ENCODE results near the gene STIL. TPM values are rescaled to one million over a fixed set of nuclear protein-coding genes. Genes with fewer than 3 reads are reported as not detected.
A peak's percentile ranks its signal among the peaks of the same experiment; 100 is the strongest.
"Not testable (repeated sequence)": the region's sequence is repeated elsewhere in the genome, so short reads cannot be mapped to it uniquely, and the experiment has no call there.

The STIL gene
- total and polyA plus RNA-seq, 2 donors from 2014 or later = 0.28 to 2.5 TPM

GRCh38 chr1:47351305-47351704, 37.4 kb upstream of the STIL start:
- FAIRE-seq = no peak
- intact Hi-C loops (cut with DNase I) = no loop called here
- no peak for DNase-seq
- no peaks in the 10 kb centered on the region for H3K27me3 ChIP-seq (ENCODE audit: control insufficient read depth, insufficient read depth, low read length)
- no peak for TF ChIP-seq CTCF (IDR thresholded peaks at IDR 0.05; ENCODE audit: borderline replicate concordance, extremely low read depth, insufficient read depth)
- H3K9me3 ChIP-seq (ENCODE audit: control insufficient read depth in 2 of 3, insufficient read depth in 1 of 3, low read length in 3 of 3) = no peaks in the 10 kb centered on the region
- H3K4me3 ChIP-seq (ENCODE audit: low read length in 3 of 3) = no peak overlapping the region
- no peaks in the 10 kb centered on the region for H3K36me3 ChIP-seq (ENCODE audit: control insufficient read depth in 2 of 3, insufficient read depth in 3 of 3, low read length in 3 of 3)
- H3K4me1 ChIP-seq (ENCODE audit: control insufficient read depth in 2 of 3, insufficient read depth in 2 of 3, low read depth in 1 of 3, low read length in 3 of 3) = peaks cover 0 to 4% (median 0%) of the 10 kb centered on the region in 3 donors
- H3K9ac ChIP-seq (ENCODE audit: low read length in 3 of 3) = no peak overlapping the region
- H3K27ac ChIP-seq (ENCODE audit: low read depth in 2 of 2, low read length in 2 of 2) = no peak overlapping the region

- no peak for TF ChIP-seq CTCF (IDR thresholded peaks at IDR 0.05; ENCODE audit: borderline replicate concordance, extremely low read depth, insufficient read depth)
- no peak overlapping the region for H3K9ac ChIP-seq (ENCODE audit: low read length in 3 of 3)
- H3K4me1 ChIP-seq (ENCODE audit: control insufficient read depth in 2 of 3, insufficient read depth in 2 of 3, low read depth in 1 of 3, low read length in 3 of 3) = peaks cover 0 to 4% (median 0%) of the 10 kb centered on the region in 3 donors
- intact Hi-C loops (cut with DNase I) = no loop called here
- no peak for FAIRE-seq
- no peaks in the 10 kb centered on the region for H3K9me3 ChIP-seq (ENCODE audit: control insufficient read depth in 2 of 3, insufficient read depth in 1 of 3, low read length in 3 of 3)
- H3K27ac ChIP-seq (ENCODE audit: low read depth in 2 of 2, low read length in 2 of 2) = no peak overlapping the region
- no peaks in the 10 kb centered on the region for H3K36me3 ChIP-seq (ENCODE audit: control insufficient read depth in 2 of 3, insufficient read depth in 3 of 3, low read length in 3 of 3)
- H3K27me3 ChIP-seq (ENCODE audit: control insufficient read depth, insufficient read depth, low read length) = no peaks in the 10 kb centered on the region
- no peak overlapping the region for H3K4me3 ChIP-seq (ENCODE audit: low read length in 3 of 3)
- peak in 2 of 5 donors; percentile 33 to 43 for DNase-seq
These were observed 34.3 kb upstream of the STIL start for GRCh38 chr1:47348246-47348645.

GRCh38 chr1:47347735-47348134, 33.8 kb upstream of the STIL start:
- no peak for FAIRE-seq
- Histone ChIP-seq H3K4me3 (ENCODE audit: low read length in 3 of 3) (no peak overlapping the region), H3K9me3 (ENCODE audit: control insufficient read depth in 2 of 3, insufficient read depth in 1 of 3, low read length in 3 of 3) (no peaks in the 10 kb centered on the region), H3K4me1 (ENCODE audit: control insufficient read depth in 2 of 3, insufficient read depth in 2 of 3, low read depth in 1 of 3, low read length in 3 of 3) (peaks cover 0 to 4% (median 0%) of the 10 kb centered on the region in 3 donors), H3K27me3 (ENCODE audit: control insufficient read depth, insufficient read depth, low read length) (no peaks in the 10 kb centered on the region), H3K36me3 (ENCODE audit: control insufficient read depth in 2 of 3, insufficient read depth in 3 of 3, low read length in 3 of 3) (no peaks in the 10 kb centered on the region), H3K27ac (ENCODE audit: low read depth in 2 of 2, low read length in 2 of 2) (no peak overlapping the region), H3K9ac (ENCODE audit: low read length in 3 of 3) (no peak overlapping the region)
- peak in 1 of 5 donors; percentile 11 for DNase-seq
- intact Hi-C loops (cut with DNase I) = no loop called here
- TF ChIP-seq CTCF (IDR thresholded peaks at IDR 0.05; ENCODE audit: borderline replicate concordance, extremely low read depth, insufficient read depth) = no peak

GRCh38 chr1:47346979-47347378, 33.0 kb upstream of the STIL start:
- H3K27ac ChIP-seq (ENCODE audit: low read depth in 2 of 2, low read length in 2 of 2); H3K9ac ChIP-seq (ENCODE audit: low read length in 3 of 3); DNase-seq; H3K4me1 ChIP-seq (ENCODE audit: control insufficient read depth in 2 of 3, insufficient read depth in 2 of 3, low read depth in 1 of 3, low read length in 3 of 3); H3K9me3 ChIP-seq (ENCODE audit: control insufficient read depth in 2 of 3, insufficient read depth in 1 of 3, low read length in 3 of 3); FAIRE-seq; H3K36me3 ChIP-seq (ENCODE audit: control insufficient read depth in 2 of 3, insufficient read depth in 3 of 3, low read length in 3 of 3); H3K27me3 ChIP-seq (ENCODE audit: control insufficient read depth, insufficient read depth, low read length); H3K4me3 ChIP-seq (ENCODE audit: low read length in 3 of 3); intact Hi-C loops (cut with DNase I): not testable (repeated sequence)

All from kidney (tissue), 14 donors.